Bronchial epithelial cell (primary cell): ENCODE data around the gene DENND6B. TPM values are rescaled to one million over a fixed set of nuclear protein-coding genes. Genes with fewer than 3 reads are reported as not detected.
A peak's percentile ranks its signal among the peaks of the same experiment; 100 is the strongest.

Experiments
- DNase-seq: peaks from one replicate; pipeline ENCODE4 v3.0.0-alpha.2; 2010; ENCODE audit warnings: low read depth
- FAIRE-seq: peaks from 2 replicates; lab custom pipeline; 2011; peaks lifted over from hg19 to GRCh38; lab: Jason Lieb, UNC
- H3K27me3 ChIP-seq: 2 replicates; pipeline ENCODE4 v1.5.1; 2011; ENCODE audit warnings: low read length; ENCODE audit not compliant: control insufficient read depth, insufficient read depth
- H3K36me3 ChIP-seq: 2 replicates; pipeline ENCODE4 v1.5.1; 2011; ENCODE audit warnings: low read length; ENCODE audit not compliant: control insufficient read depth, insufficient read depth
- H3K4me3 ChIP-seq: 2 replicates; pipeline ENCODE4 v1.5.1; 2011; ENCODE audit warnings: mild to moderate bottlenecking, low read depth, low read length, control low read depth
- CTCF ChIP-seq: IDR thresholded peaks from 2 replicates; pipeline ENCODE4 v1.5.1; 2011; ENCODE audit warnings: mild to moderate bottlenecking, moderate library complexity, low read length, control low read depth, inconsistent platforms; ENCODE audit not compliant: insufficient read depth, severe bottlenecking
- total RNA-seq: library from RNA; depleted of rRNA; stranded (reverse); fragments of >200 nt; gene quantifications from 2 replicates; pipeline ENCODE4 v1.2.1, GENCODE V29; 2014

DENND6B gene
- total RNA-seq, 1 donor from 2014 or later: 1.1 TPM

- peak; percentile 47 for DNase-seq
- no peak for TF ChIP-seq CTCF
- Histone ChIP-seq H3K36me3 (peaks cover 3% of the 10 kb centered on the region), H3K27me3 (no peaks in the 10 kb centered on the region), H3K4me3 (peak within 1 kb of the TSS; percentile 73)
- no peak for FAIRE-seq
Measured at GRCh38 chr22:50342651-50343540, 16.1 kb upstream of the DENND6B start, which contains the start of gene PPP6R2. Gene PPP6R2, plus strand, starts transcription at chr22:50343327. Its CDS starts 50,582 bp downstream, at chr22:50393909.

DNA sequence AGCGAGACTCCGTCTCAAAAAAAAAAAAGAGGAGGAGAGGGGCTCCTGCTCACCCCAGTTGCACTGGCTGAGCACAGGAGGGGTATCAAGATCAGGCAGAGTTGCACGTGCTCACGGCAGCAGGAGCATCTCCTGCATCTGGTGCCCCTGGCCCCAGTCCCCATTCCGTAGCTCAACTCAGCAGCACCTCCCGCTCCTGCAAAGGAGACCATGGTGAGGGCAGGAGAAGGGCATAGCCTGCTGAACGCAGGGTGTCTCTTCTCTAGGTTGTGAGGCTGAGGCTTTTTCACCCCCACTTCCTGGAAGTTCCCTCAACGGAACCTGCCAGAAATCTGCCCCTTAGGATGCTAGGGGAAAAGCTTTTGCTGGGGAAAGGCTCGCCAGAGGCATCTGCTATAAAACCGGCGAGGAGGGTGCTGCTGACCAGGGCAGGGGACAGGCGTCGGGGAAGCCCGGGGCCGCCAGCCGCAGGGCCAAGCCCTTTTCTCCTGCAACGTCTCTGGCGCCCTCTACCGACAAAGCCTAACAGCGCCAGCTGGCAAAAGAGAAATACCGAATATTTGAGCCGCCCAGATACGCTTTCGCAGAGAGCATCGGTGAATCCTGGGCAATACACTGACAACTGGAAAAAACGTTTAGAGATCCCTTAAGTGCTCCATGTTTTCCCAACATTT, 15.3 kb upstream of the DENND6B start:
- peak overlapping the region; percentile 73 for H3K4me3 ChIP-seq
- H3K27me3 ChIP-seq: no peaks in the 10 kb centered on the region
- peaks cover 3% of the 10 kb centered on the region for H3K36me3 ChIP-seq
- DNase-seq (peak; percentile 64), FAIRE-seq (no peak)
- peak; percentile 94 for TF ChIP-seq CTCF

- TF ChIP-seq CTCF: no peak
- DNase-seq (no peak), FAIRE-seq (peak; percentile 100)
Measured at GRCh38 chr22:50339945-50340879, 13.4 kb upstream of the DENND6B start.

GRCh38 chr22:50338860-50339462, 12.1 kb upstream of the DENND6B start:
- no peak for TF ChIP-seq CTCF
- H3K27me3 ChIP-seq: no peaks in the 10 kb centered on the region
- H3K4me3 ChIP-seq: no peak overlapping the region
- FAIRE-seq: no peak
- DNase-seq: no peak
- no peaks in the 10 kb centered on the region for H3K36me3 ChIP-seq

More at GRCh38 chr22:50339945-50340879, 13.4 kb upstream of the DENND6B start:
- Histone ChIP-seq H3K4me3 (no peak overlapping the region), H3K36me3 (no peaks in the 10 kb centered on the region), H3K27me3 (no peaks in the 10 kb centered on the region)

DNA sequence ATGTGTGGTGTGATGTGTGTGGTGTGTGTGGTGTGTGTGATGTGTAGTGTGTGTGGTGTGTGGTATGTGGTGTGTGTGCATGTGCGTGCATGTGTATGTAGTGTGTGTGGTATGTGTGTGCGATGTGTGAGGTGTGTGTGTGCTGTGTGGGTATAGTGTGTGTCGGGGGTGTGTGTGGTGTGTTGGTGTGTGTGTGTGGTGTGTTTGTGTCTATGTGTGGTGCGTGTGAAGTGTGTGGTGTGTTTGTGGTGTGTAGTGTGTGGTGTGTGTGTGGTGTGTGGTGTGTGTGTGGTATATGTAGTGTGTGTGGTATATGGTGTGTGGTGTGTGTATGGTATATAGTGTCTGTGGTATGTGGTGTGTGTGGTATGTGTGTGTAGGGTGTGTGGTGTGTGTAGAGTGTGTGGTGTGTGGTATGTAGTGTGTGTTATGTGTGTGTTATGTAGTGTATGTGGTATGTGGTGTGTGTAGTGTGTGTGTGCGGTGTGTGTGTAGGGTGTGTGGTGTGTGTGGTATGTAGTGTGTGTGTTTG, 11.3 kb upstream of the DENND6B start:
- TF ChIP-seq CTCF: no peak
- H3K4me3 ChIP-seq: no peak overlapping the region
- no peaks in the 10 kb centered on the region for H3K36me3 ChIP-seq
- no peaks in the 10 kb centered on the region for H3K27me3 ChIP-seq
- DNase-seq (no peak), FAIRE-seq (no peak)
